KOPT-K1 (cell line): Measurements from ENCODE around the gene ATXN2.
"Not testable (repeated sequence)": the region's sequence is repeated elsewhere in the genome, so short reads cannot be mapped to it uniquely, and the experiment has no call there.

ENCODE experiments used
- H3K27ac ChIP-seq: fragments of 200-600 bp; sonication (generic); 2 replicates; pipeline ENCODE4 v1.5.1; 2016; ENCODE audit warnings: antibody characterized with exemption, mild to moderate bottlenecking, low read depth, low read length; ENCODE audit not compliant: poor library complexity, severe bottlenecking
- H3K36me3 ChIP-seq: fragments of 200-600 bp; sonication (generic); 2 replicates; pipeline ENCODE4 v1.5.1; 2017; ENCODE audit warnings: antibody characterized with exemption, mild to moderate bottlenecking, low read length, moderate library complexity; ENCODE audit not compliant: insufficient read depth
- H3K9me3 ChIP-seq: fragments of 200-600 bp; sonication (generic); 2 replicates; pipeline ENCODE4 v1.5.1; 2017; ENCODE audit warnings: antibody characterized with exemption, low read length, mild to moderate bottlenecking; ENCODE audit not compliant: insufficient read depth, poor library complexity, severe bottlenecking

ATXN2 gene

DNA sequence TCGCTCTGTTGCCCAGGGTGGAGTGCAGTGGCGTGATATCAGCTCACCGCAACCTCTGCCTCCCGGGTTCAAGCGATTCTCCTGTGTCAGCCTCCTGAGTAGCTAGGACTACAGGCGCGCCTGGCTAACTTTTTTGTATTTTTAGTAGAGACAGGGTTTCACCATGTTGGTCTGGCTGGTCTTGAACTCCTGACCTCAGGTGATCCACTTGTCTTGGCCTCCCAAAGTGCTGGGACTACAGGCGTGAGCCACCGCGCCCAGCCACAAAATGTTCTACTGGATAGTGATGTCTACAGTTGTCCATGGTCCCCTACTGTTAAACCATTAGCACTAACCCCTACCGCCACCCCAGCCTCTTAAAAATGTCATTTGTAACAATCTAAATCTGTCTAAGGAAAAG lies 139.0 kb downstream of the ATXN2 start:
- H3K27ac ChIP-seq, H3K9me3 ChIP-seq: not testable (repeated sequence)
- peaks cover 83% of the 10 kb centered on the region for H3K36me3 ChIP-seq

GRCh38 chr12:111458546-111459172 lies 140.5 kb downstream of the ATXN2 start:
- Histone ChIP-seq H3K36me3 (peaks cover 84% of the 10 kb centered on the region), H3K27ac (no peak overlapping the region), H3K9me3 (no peaks in the 10 kb centered on the region)

GRCh38 chr12:111457577-111457976 lies 141.5 kb downstream of the ATXN2 start:
- no peaks in the 10 kb centered on the region for H3K9me3 ChIP-seq
- peaks cover 87% of the 10 kb centered on the region for H3K36me3 ChIP-seq
- H3K27ac ChIP-seq: no peak overlapping the region

GRCh38 chr12:111457071-111457470 lies 142.0 kb downstream of the ATXN2 start:
- Histone ChIP-seq H3K27ac (no peak overlapping the region), H3K9me3 (no peaks in the 10 kb centered on the region), H3K36me3 (peaks cover 90% of the 10 kb centered on the region)

- Histone ChIP-seq H3K9me3 (no peaks in the 10 kb centered on the region), H3K36me3 (peaks cover 93% of the 10 kb centered on the region), H3K27ac (no peak overlapping the region)
These were observed 143.4 kb downstream of the ATXN2 start for GRCh38 chr12:111455448-111456320.

DNA sequence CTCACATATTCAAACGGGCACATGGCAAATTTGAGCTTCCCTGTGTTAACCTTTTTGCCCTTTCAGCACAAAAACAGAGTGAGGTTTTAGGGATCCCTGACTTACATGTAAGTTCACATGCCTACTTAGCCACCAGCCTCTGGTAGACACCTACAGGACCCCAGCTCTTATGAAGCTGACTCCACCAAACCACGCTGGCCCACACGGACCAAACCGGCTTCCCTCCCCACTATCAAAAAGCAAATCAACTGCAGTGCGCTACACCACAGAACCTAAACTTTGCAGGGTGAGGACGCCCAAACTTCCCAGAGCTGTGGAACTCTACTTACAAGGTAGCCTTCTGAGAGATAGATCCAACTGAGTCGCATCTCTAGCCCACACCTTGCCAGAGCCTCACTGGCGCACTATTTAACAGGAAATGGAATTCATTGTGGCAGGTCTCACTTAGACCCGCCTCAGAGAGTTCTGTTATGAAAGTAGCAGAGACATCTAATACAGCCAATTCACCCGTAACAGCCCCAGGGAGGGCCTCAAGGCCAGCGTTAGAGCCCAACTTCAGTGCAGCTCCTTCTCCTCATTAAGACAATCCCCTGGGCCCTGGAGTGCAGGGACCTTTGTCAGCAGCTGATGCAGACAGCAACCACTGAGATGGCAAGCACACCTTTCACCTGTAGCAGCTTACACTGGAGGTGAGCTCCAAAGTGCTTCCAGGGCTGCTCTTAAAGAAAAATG lies 144.2 kb downstream of the ATXN2 start:
- peaks cover 95% of the 10 kb centered on the region for H3K36me3 ChIP-seq
- H3K27ac ChIP-seq: no peak overlapping the region
- no peaks in the 10 kb centered on the region for H3K9me3 ChIP-seq

GRCh38 chr12:111454311-111454710 lies 144.8 kb downstream of the ATXN2 start:
- Histone ChIP-seq H3K36me3 (peaks cover 95% of the 10 kb centered on the region), H3K9me3 (no peaks in the 10 kb centered on the region), H3K27ac (no peak overlapping the region)

DNA sequence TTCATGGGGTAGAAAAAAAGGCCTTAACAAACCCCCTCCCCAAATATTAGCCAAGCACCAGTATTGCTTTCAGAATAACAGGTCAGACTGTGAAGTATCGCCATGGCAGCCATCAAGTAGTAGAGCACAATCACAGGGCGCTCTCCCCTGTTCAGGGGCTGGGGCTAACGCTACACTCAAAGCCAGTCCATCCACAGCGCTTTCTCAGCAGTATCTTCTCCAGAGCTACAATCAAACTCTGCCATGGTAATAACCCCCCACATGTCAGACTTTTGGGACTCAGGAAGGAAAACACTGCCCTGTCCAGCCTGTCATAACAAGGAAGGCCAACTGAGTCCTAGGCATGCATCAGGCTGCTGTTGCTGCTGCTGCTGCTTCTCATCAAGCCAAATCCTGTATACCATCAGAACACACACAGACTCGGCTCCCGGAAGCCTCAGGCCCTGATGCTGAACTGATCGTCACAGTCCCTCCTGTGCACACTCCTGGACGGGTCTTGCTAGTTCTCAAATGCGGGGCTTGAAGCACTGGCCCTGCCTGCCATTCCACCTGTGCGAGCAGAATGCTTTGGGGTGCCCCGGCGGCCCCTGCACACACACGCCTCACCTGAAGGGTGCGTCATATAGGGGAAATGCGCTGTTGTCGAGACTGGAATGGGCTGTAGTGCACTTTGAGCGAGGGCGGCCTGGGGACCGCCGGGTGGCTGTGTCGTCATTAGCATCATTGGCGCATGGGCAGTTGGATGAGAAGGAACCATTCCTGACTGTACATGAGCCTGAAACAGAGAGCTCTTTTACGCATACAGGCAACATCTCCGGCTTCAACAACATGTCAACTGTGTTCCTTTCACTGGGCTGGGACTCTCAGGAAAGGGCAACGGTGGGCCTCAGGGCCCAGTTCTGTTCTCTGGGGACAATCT lies 145.8 kb downstream of the ATXN2 start:
- H3K27ac ChIP-seq: no peak overlapping the region
- no peaks in the 10 kb centered on the region for H3K9me3 ChIP-seq
- H3K36me3 ChIP-seq: peaks cover 97% of the 10 kb centered on the region

DNA sequence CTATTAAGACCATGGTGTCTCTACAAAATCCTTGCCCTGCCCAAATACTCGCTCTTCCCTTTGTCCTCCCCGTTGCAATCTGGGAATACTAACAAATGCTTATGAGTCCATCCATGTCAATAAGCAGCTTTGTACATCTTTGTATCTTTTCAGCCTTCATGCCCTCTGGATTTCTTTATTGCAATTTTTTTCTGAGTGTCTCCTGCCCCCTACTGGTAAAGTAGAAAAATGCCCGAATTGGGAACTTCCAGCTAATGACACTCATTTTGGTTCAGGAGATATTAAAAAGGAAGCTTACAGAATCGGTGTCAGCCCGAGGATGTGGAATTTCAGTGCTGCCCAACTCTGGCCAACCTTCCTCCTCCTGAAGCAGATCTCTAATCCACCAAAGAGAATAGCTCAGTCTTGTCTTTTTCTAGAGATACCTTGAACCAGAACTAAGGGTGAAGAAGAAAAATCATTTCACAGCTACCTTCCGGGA lies 147.4 kb downstream of the ATXN2 start:
- no peak overlapping the region for H3K27ac ChIP-seq
- H3K9me3 ChIP-seq: no peaks in the 10 kb centered on the region
- H3K36me3 ChIP-seq: peaks cover 98% of the 10 kb centered on the region

DNA sequence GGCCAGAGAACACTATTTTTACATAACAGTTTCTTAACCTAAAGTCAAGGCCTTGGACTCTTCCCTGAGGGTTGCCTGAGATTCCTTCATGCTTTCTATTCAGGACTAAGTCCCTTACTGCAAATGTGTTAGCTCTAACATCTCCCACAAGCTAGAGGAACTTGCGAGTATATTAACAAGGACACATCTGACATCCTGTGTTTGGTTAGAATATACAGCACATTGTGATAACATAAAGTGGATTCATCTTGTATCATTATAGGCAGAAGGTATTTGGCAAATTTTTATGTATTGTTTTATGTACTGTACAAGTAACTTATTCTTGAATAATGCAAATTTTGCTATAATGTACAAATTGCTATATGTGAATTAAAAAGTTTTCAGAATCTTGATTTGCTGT lies 147.9 kb downstream of the ATXN2 start:
- H3K9me3 ChIP-seq: no peaks in the 10 kb centered on the region
- H3K27ac ChIP-seq: no peak overlapping the region
- peaks cover 98% of the 10 kb centered on the region for H3K36me3 ChIP-seq

GRCh38 chr12:111450676-111451075 lies 148.4 kb downstream of the ATXN2 start:
- Histone ChIP-seq H3K9me3 (no peaks in the 10 kb centered on the region), H3K36me3 (peaks cover 98% of the 10 kb centered on the region), H3K27ac (no peak overlapping the region)

GRCh38 chr12:111448846-111449790 lies 150.0 kb downstream of the ATXN2 start:
- Histone ChIP-seq H3K36me3 (peaks cover 89% of the 10 kb centered on the region), H3K9me3 (no peaks in the 10 kb centered on the region), H3K27ac (peak overlapping the region; percentile 4)

- H3K36me3 ChIP-seq: peaks cover 86% of the 10 kb centered on the region
- H3K9me3 ChIP-seq: no peaks in the 10 kb centered on the region
- no peak overlapping the region for H3K27ac ChIP-seq
These were observed 150.8 kb downstream of the ATXN2 start for GRCh38 chr12:111448266-111448830.
